ENCODE measurements around the gene MICB. TPM values are rescaled to one million over a fixed set of nuclear protein-coding genes. Genes with fewer than 3 reads are reported as not detected.
"Not testable (repeated sequence)": the region's sequence is repeated elsewhere in the genome, so short reads cannot be mapped to it uniquely, and the experiment has no call there.

Gene MICB
- polyA plus RNA-seq, 3 donors: 0.53 to 3.3 (median 0.95) TPM

- WGBS, 3 donors: 73 to 77% (median 74%) methylated on average over 24 of the region's 24 CpGs
- H3K27ac ChIP-seq (ENCODE audit: low read depth, low read length): no peak overlapping the region
Measured at GRCh38 chr6:31547727-31548543, 50.0 kb downstream of the MICB start.

DNA sequence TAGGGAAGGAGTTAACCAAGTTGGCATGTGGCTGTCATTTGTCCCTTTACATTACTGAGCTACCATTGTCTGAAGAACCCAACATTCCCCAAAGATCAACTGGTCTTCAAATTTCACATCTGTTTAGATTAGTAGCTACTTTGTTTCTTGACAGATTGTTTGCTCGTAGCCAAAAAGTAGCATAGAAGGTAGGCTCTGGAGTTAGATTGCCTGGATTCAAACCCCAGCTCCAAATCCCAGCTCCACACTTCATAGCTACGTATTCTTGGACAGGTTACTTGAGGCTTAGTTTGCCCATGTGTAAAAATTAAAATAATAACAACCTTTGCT, 50.6 kb downstream of the MICB start:
- 91 to 96% (median 92%) methylated on average over 2 of the region's 2 CpGs for WGBS, 3 donors

DNA sequence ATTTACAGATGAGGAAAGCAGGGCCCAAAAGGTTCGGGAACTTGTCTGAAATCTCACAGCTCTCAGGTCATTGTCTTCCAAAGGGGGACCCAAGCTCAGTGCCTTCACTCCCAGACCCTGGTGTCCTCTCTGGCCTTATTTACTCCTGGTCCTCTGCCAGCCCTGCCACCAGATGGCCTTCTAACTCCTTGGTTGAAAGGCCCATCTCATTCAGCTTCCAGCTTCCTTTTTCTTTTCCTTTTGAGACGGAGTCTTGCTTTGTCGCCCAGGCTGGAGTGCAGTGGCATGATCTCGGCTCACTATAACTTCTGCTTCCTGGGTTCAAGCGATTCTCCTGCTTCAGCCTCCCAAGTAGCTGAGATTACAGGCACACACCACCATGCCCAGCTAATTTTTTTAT, 53.4 kb downstream of the MICB start:
- WGBS, 3 donors: 31 to 46% (median 33%) methylated on average over 5 of the region's 5 CpGs
- H3K27ac ChIP-seq (ENCODE audit: low read depth, low read length): not testable (repeated sequence)

More for the DNA sequence above, 50.6 kb downstream of the MICB start:
- no peak overlapping the region for H3K27ac ChIP-seq (ENCODE audit: low read depth, low read length)

DNA sequence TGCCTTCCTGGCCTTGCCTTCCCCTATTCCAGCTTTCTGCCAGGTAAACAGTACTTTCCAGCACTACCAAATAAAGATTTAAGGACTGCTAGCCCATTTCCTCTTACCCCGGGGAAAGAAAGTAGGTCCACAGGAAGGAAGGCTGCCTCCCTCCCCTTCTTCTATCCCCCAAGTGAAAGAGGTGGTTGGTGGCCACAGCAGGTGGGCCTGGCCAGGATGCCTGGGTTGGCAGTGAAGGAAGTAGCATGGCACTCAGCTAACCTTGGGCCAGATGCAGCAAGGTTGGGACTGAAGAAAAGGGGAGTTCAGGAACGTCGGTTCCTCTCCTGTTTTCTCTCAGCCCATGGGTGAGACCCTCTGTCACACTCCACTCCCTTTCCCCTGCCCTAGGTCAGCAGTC, 58.4 kb downstream of the MICB start:
- H3K27ac ChIP-seq (ENCODE audit: low read depth, low read length): no peak overlapping the region
- 56 to 71% (median 57%) methylated on average over 3 of the region's 3 CpGs for WGBS, 3 donors

GRCh38 chr6:31557443-31558317, 59.7 kb downstream of the MICB start:
- H3K27ac ChIP-seq (ENCODE audit: low read depth, low read length): no peak overlapping the region
- WGBS, 3 donors: 54 to 81% (median 60%) methylated on average over 24 of the region's 24 CpGs

DNA sequence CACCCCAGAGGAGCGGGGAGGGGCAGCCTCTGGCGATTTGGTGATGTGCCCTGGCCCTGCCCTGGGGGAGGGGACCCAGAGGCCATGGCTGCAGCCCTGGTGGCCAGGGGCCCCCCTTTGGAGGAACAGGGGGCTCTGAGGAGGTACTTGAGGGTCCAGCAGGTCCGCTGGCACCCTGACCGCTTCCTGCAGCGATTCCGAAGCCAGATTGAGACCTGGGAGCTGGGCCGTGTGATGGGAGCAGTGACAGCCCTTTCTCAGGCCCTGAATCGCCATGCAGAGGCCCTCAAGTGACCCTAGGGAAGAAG, 60.3 kb downstream of the MICB start:
- WGBS, 3 donors: 76 to 90% (median 77%) methylated on average over 8 of the region's 8 CpGs
- H3K27ac ChIP-seq (ENCODE audit: low read depth, low read length): no peak overlapping the region

DNA sequence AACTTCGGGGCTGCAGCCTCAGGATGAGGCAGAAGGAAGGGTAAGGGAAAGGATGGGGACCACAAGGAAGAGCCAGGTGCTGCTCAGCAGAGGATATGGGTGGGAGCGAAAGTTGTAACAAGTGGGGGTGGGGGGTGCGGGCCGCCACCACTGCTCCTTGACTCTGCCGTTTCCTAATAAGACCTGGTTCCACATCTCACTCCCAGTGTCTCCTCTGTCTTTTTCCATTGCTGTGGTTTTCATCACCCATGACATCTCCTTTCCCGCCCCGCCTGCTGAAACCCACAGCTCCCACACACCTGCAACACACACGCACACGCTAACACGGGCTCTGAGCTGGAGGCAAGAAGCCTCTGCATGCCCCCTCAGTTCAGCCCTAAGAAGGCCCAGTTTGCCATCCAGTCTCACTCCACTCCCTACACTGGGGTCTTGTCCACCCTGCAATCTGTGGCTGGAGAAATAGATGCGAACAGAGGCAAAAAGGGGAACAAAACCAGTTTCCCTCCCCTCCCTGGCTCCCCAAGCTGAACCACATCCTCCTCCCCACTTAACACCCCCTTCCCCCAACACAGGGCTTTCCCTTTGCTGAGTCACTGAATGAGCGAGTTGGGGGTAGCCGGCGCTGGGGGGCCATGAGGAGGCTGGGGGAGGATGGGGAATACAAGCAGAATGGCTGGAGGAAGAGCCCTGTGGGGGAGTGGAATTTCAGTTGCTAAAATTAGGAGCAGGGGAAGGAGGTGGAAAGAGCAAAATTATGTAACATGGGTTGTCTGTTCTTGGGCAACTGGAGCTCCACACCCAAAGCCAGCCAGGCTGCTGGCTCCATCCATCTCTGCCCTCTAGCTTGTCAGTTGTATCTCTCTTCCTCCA, 60.9 kb downstream of the MICB start:
- H3K27ac ChIP-seq (ENCODE audit: low read depth, low read length): no peak overlapping the region
- WGBS, 3 donors: 47 to 84% (median 53%) methylated on average over 14 of the region's 14 CpGs

GRCh38 chr6:31559606-31559957, 61.6 kb downstream of the MICB start:
- 33 to 79% (median 50%) methylated on average over 4 of the region's 4 CpGs for WGBS, 3 donors
- no peak overlapping the region for H3K27ac ChIP-seq (ENCODE audit: low read depth, low read length)

GRCh38 chr6:31559958-31560696, 62.2 kb downstream of the MICB start:
- WGBS, 3 donors: 23 to 76% (median 32%) methylated on average over 7 of the region's 7 CpGs
- peak overlapping the region; percentile 51 for H3K27ac ChIP-seq (ENCODE audit: low read depth, low read length)

DNA sequence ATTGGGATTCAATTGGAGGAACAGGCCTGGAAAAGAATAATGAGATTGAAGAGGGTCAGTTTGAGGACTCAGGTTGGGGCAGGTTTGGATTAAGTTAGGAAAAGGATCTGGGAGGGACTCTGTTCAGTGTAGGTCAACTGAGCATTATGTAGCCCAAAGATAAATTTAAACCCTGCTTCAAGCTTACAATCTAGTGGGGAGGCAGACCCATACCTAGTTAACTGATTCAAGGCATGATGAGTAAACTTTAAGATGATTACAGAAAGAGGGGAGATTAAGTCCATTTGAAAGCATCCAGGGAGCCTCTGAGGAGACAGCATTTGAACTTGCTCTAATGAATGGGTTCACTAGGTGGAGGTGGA, 62.7 kb downstream of the MICB start:
- H3K27ac ChIP-seq (ENCODE audit: low read depth, low read length): no peak overlapping the region

Other genes with a start within 250 kb of the MICB start
- 100 to 1,000 TPM; 119 to 485 (median 257) TPM for gene HLA-C, start 226.1 kb upstream of the MICB start, polyA plus RNA-seq
- gene HLA-B, start 141.0 kb upstream of the MICB start, polyA plus RNA-seq: 1,000 to 10,000 TPM in 1 of 3 donors, 100 to 1,000 TPM in 2; 379 to 1,027 (median 723) TPM
- gene MICA, start 94.5 kb upstream of the MICB start, polyA plus RNA-seq: 10 to 100 TPM; 12.0 to 14.8 (median 14.3) TPM
- gene MCCD1, start 30.8 kb downstream of the MICB start, polyA plus RNA-seq: not detected
- gene DDX39B, start 43.9 kb downstream of the MICB start, polyA plus RNA-seq: 100 to 1,000 TPM; 315 to 359 (median 351) TPM
- 1 to 10 TPM in 1 of 3 donors, under 1 TPM in 2; 0.48 to 1.8 (median 0.81) TPM for gene ATP6V1G2, start 48.5 kb downstream of the MICB start, polyA plus RNA-seq
- gene NFKBIL1, start 49.5 kb downstream of the MICB start, polyA plus RNA-seq: 10 to 100 TPM; 21.5 to 40.3 (median 25.0) TPM
- under 1 TPM in 2 of 3 donors, not detected in 1; 0.08 to 0.21 TPM for gene LTA, start 74.1 kb downstream of the MICB start, polyA plus RNA-seq
- 1 to 10 TPM in 1 of 3 donors, under 1 TPM in 2; 0.16 to 1.1 (median 0.56) TPM for gene TNF, start 77.4 kb downstream of the MICB start, polyA plus RNA-seq
- gene LTB, start 84.3 kb downstream of the MICB start, polyA plus RNA-seq: 1 to 10 TPM; 1.9 to 6.7 (median 5.3) TPM
- gene LST1, start 88.1 kb downstream of the MICB start, polyA plus RNA-seq: 10 to 100 TPM in 2 of 3 donors, 1 to 10 TPM in 1; 3.1 to 41.1 (median 32.1) TPM
- gene NCR3, start 94.9 kb downstream of the MICB start, polyA plus RNA-seq: under 1 TPM in 2 of 3 donors, not detected in 1; 0.14 to 0.39 TPM
- gene AIF1, start 117.1 kb downstream of the MICB start, polyA plus RNA-seq: 100 to 1,000 TPM in 1 of 3 donors, 10 to 100 TPM in 1, 1 to 10 TPM in 1; 7.9 to 180 (median 63.1) TPM
- 100 to 1,000 TPM in 2 of 3 donors, 10 to 100 TPM in 1; 47.8 to 112 (median 110) TPM for gene PRRC2A, start 122.6 kb downstream of the MICB start, polyA plus RNA-seq
- gene BAG6, start 154.5 kb downstream of the MICB start, polyA plus RNA-seq: 100 to 1,000 TPM; 109 to 202 (median 189) TPM
- 1 to 10 TPM; 2.0 to 6.5 (median 3.6) TPM for gene APOM, start 157.7 kb downstream of the MICB start, polyA plus RNA-seq
- 10 to 100 TPM in 2 of 3 donors, 1 to 10 TPM in 1; 8.8 to 17.0 (median 14.1) TPM for gene C6orf47, start 162.6 kb downstream of the MICB start, polyA plus RNA-seq
- gene GPANK1, start 166.9 kb downstream of the MICB start, polyA plus RNA-seq: 10 to 100 TPM in 2 of 3 donors, 1 to 10 TPM in 1; 9.7 to 16.6 (median 14.0) TPM
- 100 to 1,000 TPM; 103 to 186 (median 172) TPM for gene CSNK2B, start 167.9 kb downstream of the MICB start, polyA plus RNA-seq
- gene LY6G5B, start 171.8 kb downstream of the MICB start, polyA plus RNA-seq: 1 to 10 TPM; 4.2 to 9.8 (median 4.8) TPM
- 1 to 10 TPM; 1.2 to 3.5 (median 2.4) TPM for gene LY6G5C, start 182.9 kb downstream of the MICB start, polyA plus RNA-seq
- 10 to 100 TPM; 28.5 to 39.8 (median 30.5) TPM for gene ABHD16A, start 205.2 kb downstream of the MICB start, polyA plus RNA-seq
- gene LY6G6F, start 208.7 kb downstream of the MICB start, polyA plus RNA-seq: under 1 TPM in 1 of 3 donors, not detected in 2; 0.45 TPM
- not detected for gene LY6G6D, start 217.2 kb downstream of the MICB start, polyA plus RNA-seq
- under 1 TPM in 1 of 3 donors, not detected in 2; 0.16 TPM for gene LY6G6C, start 223.6 kb downstream of the MICB start, polyA plus RNA-seq
- gene MPIG6B, start 225.2 kb downstream of the MICB start, polyA plus RNA-seq: under 1 TPM in 2 of 3 donors, not detected in 1; 0.06 to 0.22 TPM
- 100 to 1,000 TPM in 2 of 3 donors, 10 to 100 TPM in 1; 21.9 to 213 (median 122) TPM for gene DDAH2, start 231.2 kb downstream of the MICB start, polyA plus RNA-seq
- 100 to 1,000 TPM; 140 to 335 (median 301) TPM for gene CLIC1, start 238.4 kb downstream of the MICB start, polyA plus RNA-seq
- 1 to 10 TPM; 2.4 to 4.4 (median 3.9) TPM for gene MSH5, start 241.9 kb downstream of the MICB start, polyA plus RNA-seq

Data from adipose tissue (tissue), 3 donors.